ENCODE results near the gene POLH. TPM values are rescaled to one million over a fixed set of nuclear protein-coding genes. Genes with fewer than 3 reads are reported as not detected.

The POLH gene
- total and polyA plus RNA-seq, 10 of the 15 experiments (the other 5 are each of a cell fraction or from before 2014, with no cell fraction given), result 5.5 to 33.6 (median 18.6) TPM

GRCh38 chr6:43635387-43636307 is 59.7 kb downstream of the POLH start, which contains the start of gene MAD2L1BP (continued):
- TF ChIP-seq IRF5 (IDR thresholded peaks at IDR 0.05; ENCODE audit: borderline replicate concordance) (peak; percentile 39; the same call in 1 of the 2 replicates), REST (IDR thresholded peaks at IDR 0.05; ENCODE audit: low read depth, low read length) (peak; percentile 92), CREB1 (IDR thresholded peaks at IDR 0.05; ENCODE audit: low read depth) (peak; percentile 45; the same call in 1 of the 2 replicates), NBN (IDR thresholded peaks at IDR 0.05) (peak; percentile 89; the same call in 1 of the 2 replicates), BCLAF1 (IDR thresholded peaks at IDR 0.05) (no peak), CTCF (IDR thresholded peaks at IDR 0.05 in 2 of 3, conservative IDR thresholded peaks at IDR 0.05 in 1 of 3; ENCODE audit: control insufficient read depth in 2 of 3, extremely low read depth in 1 of 3, insufficient read depth in 1 of 3, low read depth in 3 of 3, low read length in 3 of 3) (no peak), MYB (IDR thresholded peaks at IDR 0.05; ENCODE audit: borderline replicate concordance, low read depth, low read length) (no peak), MEF2A (IDR thresholded peaks at IDR 0.05; ENCODE audit: insufficient read depth, low read depth, low read length) (no peak), KLF5 (IDR thresholded peaks at IDR 0.05; ENCODE audit: partially characterized antibody) (no peak), MAX (IDR thresholded peaks at IDR 0.05; ENCODE audit: low read depth, low read length) (no peak; the same call in 1 of the 2 replicates), HDAC2 (IDR thresholded peaks at IDR 0.05) (no peak), RELB (IDR thresholded peaks at IDR 0.05; ENCODE audit: low read depth) (peak; percentile 69), MLLT1 (IDR thresholded peaks at IDR 0.05) (peak; percentile 85), POLR2AphosphoS2 (IDR thresholded peaks at IDR 0.05; ENCODE audit: low read depth, low read length) (peak; percentile 73; the same call in 1 of the 2 replicates)
